C4-2B (cell line): ENCODE measurements around the gene LAMC3.

Experiments
- H3K27ac ChIP-seq: fragments of 450-650 bp; 2 replicates; pipeline ENCODE4 v1.5.1; 2017
- CTCF ChIP-seq: fragments of 450-650 bp; conservative IDR thresholded peaks from 2 replicates; pipeline ENCODE4 v1.5.1; 2017; ENCODE audit warnings: mild to moderate bottlenecking
- ZFX ChIP-seq: fragments of 450-650 bp; IDR thresholded peaks from 2 replicates; pipeline ENCODE4 v1.6.1; 2017

LAMC3 gene

GRCh38 chr9:130980526-130980925, 28.4 kb upstream of the LAMC3 start:
- no peak overlapping the region for H3K27ac ChIP-seq
- TF ChIP-seq CTCF (no peak), ZFX (no peak)

GRCh38 chr9:130981002-130981755, 27.8 kb upstream of the LAMC3 start:
- H3K27ac ChIP-seq: no peak overlapping the region
- no peak for TF ChIP-seq CTCF
- no peak for TF ChIP-seq ZFX

- no peak for TF ChIP-seq CTCF
- TF ChIP-seq ZFX: no peak
- no peak overlapping the region for H3K27ac ChIP-seq
Observed at GRCh38 chr9:130981756-130982137, 27.2 kb upstream of the LAMC3 start.

GRCh38 chr9:130982636-130983358, 26.2 kb upstream of the LAMC3 start:
- TF ChIP-seq CTCF (no peak), ZFX (no peak)
- no peak overlapping the region for H3K27ac ChIP-seq

- TF ChIP-seq ZFX: no peak
- no peak for TF ChIP-seq CTCF
- no peak overlapping the region for H3K27ac ChIP-seq
Observed at GRCh38 chr9:130983359-130983670, 25.7 kb upstream of the LAMC3 start.

- H3K27ac ChIP-seq: no peak overlapping the region
- no peak for TF ChIP-seq ZFX
- no peak for TF ChIP-seq CTCF
Observed at GRCh38 chr9:130983970-130984369, 25.0 kb upstream of the LAMC3 start.

GRCh38 chr9:130984521-130984920, 24.5 kb upstream of the LAMC3 start:
- no peak for TF ChIP-seq ZFX
- no peak for TF ChIP-seq CTCF
- H3K27ac ChIP-seq: no peak overlapping the region
